Fibroblast of the aortic adventitia (primary cell): Measurements from ENCODE around the gene ZNF526. TPM values are rescaled to one million over a fixed set of nuclear protein-coding genes. Genes with fewer than 3 reads are reported as not detected.

ENCODE experiments used
- DNase-seq: peaks from one replicate; pipeline ENCODE4 v3.0.0-alpha.2; 2010; ENCODE audit warnings: low read depth
- H3K4me3 ChIP-seq: 2 replicates; pipeline ENCODE4 v1.5.1; 2011; ENCODE audit warnings: low read depth, mild to moderate bottlenecking, control low read depth, low read length, moderate library complexity
- total RNA-seq: library from RNA; depleted of rRNA; stranded (reverse); fragments of >200 nt; gene quantifications from 2 replicates; pipeline ENCODE4 v1.2.3, GENCODE V29; 2012; ENCODE audit warnings: low replicate concordance
- TF ChIP-seq, protein P1 (sequence below): IDR thresholded peaks from 2 replicates; pipeline ENCODE4 v1.5.1; 2011; ENCODE audit warnings: mild to moderate bottlenecking, low read length, control low read depth, inconsistent platforms; ENCODE audit not compliant: insufficient read depth

The ZNF526 gene
- total RNA-seq, 1 donor = 13.0 TPM

GRCh38 chr19:42202290-42202880, 17.7 kb upstream of the ZNF526 start:
- no peak overlapping the region for H3K4me3 ChIP-seq
- DNase-seq = no peak
- TF ChIP-seq, protein P1, sequence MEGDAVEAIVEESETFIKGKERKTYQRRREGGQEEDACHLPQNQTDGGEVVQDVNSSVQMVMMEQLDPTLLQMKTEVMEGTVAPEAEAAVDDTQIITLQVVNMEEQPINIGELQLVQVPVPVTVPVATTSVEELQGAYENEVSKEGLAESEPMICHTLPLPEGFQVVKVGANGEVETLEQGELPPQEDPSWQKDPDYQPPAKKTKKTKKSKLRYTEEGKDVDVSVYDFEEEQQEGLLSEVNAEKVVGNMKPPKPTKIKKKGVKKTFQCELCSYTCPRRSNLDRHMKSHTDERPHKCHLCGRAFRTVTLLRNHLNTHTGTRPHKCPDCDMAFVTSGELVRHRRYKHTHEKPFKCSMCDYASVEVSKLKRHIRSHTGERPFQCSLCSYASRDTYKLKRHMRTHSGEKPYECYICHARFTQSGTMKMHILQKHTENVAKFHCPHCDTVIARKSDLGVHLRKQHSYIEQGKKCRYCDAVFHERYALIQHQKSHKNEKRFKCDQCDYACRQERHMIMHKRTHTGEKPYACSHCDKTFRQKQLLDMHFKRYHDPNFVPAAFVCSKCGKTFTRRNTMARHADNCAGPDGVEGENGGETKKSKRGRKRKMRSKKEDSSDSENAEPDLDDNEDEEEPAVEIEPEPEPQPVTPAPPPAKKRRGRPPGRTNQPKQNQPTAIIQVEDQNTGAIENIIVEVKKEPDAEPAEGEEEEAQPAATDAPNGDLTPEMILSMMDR = no peak

DNA sequence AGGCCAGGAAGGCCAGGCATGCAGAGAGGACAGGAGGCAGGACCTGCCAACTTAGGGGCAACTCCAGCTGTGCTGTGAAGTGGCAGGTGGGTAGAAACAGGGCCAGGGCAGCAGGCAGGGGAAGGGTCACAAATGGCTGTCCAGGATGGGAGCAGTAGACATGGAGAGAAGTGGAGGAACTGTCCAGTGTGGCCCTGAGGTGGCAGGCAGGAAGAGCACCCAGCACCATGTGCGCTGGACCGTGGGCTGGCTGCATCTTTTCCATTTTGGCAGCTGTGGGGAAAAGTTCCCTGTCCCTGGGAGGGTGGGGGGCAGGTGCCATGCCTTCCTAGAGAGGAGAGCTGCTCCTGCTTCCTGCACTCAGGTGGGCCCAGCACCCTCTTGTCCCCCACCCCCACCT, 16.4 kb upstream of the ZNF526 start:
- no peak overlapping the region for H3K4me3 ChIP-seq
- TF ChIP-seq, protein P1 = no peak
- DNase-seq = no peak

DNA sequence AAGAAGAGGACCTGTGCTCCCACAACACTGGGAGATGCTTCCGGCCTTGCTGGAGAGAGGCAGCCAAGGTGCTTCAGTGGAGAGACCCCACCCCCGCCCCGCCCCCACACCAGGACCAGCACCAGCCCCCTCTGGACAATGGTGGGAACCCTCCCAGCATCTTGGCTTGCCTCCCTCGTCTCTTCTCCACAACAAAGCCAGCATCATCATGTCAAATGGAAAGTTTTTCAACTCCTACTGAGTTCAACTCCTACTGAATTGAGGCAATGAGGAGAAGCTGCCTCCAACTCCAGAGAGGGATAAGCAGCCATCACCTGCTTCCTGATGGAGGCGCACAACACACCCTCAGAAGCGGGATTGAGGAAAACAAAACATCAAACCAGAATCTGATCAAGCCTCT, 15.4 kb upstream of the ZNF526 start:
- H3K4me3 ChIP-seq = no peak overlapping the region
- TF ChIP-seq, protein P1 = no peak
- no peak for DNase-seq

- no peak overlapping the region for H3K4me3 ChIP-seq
- DNase-seq = no peak
- TF ChIP-seq, protein P1 = no peak
These were observed 13.0 kb upstream of the ZNF526 start for GRCh38 chr19:42206871-42207755.

DNA sequence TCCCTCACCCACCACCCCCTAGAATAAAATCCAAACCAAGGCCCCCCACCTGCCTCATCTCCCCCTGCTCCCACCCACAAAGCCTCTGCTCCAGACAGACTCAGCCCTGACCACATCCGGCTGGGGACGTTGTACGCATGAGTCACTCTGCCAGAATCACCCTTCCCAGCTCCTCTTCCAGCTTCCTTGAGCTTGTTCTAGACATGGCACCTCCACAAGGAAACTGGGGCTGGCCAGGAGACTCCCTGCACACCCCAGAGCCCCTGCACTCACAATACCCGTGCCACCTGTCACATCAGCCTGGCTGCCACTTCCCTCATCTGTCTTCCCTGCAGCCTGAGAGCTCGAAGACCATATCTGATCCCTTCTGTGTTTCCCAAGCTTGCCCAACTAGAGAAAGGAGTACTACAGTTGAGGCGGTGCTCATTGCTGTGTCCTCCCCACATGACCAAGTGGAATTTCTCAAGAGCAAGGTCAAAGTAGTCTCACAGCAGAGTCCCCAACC, 12.3 kb upstream of the ZNF526 start:
- TF ChIP-seq, protein P1 = no peak
- DNase-seq = peak; percentile 62
- H3K4me3 ChIP-seq = no peak overlapping the region

DNA sequence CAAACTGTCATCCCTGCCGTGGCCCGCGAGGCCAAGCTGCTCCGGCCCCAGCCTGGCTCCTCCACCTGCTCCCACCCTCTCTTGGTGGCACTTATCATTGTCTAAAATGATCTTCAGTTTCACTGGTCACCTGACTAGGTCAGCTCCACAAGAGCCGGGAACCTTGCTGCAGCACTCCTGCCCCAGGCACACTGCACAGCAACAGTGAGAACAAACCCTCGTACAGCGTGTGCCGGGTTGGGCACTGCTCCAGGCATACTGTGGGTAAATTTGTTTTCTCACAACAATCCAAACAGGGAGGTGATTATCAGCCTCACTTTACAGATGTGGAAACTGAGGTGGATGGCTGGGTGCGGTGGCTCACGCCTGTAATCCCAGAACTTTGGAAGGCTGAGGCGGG, 11.5 kb upstream of the ZNF526 start:
- TF ChIP-seq, protein P1 = no peak
- no peak overlapping the region for H3K4me3 ChIP-seq
- no peak for DNase-seq
